ENCODE data around the gene PLXNA4.

PLXNA4 gene

DNA sequence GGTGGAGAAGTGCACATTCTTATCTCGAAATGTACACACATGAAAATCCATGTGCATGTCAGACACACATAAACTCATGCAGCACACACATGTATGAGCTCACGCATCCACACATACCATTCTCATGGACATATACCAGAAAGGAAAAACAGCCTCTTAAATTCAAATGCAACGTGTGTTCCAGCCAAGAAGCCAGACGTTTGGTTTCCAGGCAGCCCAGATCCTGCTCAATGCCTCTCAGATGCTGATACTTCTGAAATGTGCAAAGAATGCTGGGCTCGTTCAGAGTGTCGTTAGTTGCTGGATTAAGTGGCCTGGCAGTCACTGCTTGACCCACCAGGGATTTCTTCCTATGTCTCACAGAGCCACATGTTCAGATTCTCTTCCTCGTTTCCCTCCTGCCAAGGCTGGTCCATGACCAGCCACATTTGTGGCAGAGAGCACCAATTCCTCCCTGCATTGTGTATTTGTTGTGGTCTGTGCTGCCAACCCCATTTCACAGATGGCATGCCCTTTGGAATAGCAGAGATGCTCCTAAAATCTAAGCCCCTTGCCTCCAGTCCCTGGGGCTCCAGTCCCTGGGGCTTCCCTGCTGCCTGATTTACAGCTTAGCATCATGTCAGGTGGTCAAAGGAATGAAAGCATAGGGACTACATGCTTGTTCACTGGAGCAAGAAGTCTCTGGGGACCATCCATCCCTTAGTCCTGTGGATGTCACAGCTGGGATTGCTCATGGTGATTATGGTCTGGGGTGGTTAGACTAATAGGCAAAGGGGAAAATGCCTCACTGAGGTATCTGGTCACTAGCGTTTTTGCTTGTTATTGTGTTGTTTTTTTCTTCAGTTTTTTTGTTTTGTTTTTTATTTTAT is 426.6 kb downstream of the PLXNA4 start:
- no peak for DNase-seq (ENCODE audit: extremely low spot score)
- CTCF ChIA-PET: no interaction called here
- POLR2A ChIA-PET: no interaction called here
- TF ChIP-seq, protein P1, sequence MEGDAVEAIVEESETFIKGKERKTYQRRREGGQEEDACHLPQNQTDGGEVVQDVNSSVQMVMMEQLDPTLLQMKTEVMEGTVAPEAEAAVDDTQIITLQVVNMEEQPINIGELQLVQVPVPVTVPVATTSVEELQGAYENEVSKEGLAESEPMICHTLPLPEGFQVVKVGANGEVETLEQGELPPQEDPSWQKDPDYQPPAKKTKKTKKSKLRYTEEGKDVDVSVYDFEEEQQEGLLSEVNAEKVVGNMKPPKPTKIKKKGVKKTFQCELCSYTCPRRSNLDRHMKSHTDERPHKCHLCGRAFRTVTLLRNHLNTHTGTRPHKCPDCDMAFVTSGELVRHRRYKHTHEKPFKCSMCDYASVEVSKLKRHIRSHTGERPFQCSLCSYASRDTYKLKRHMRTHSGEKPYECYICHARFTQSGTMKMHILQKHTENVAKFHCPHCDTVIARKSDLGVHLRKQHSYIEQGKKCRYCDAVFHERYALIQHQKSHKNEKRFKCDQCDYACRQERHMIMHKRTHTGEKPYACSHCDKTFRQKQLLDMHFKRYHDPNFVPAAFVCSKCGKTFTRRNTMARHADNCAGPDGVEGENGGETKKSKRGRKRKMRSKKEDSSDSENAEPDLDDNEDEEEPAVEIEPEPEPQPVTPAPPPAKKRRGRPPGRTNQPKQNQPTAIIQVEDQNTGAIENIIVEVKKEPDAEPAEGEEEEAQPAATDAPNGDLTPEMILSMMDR (IDR thresholded peaks at IDR 0.05; ENCODE audit: control extremely low read depth, extremely low read depth, low read depth, missing control alignments): no peak

DNA sequence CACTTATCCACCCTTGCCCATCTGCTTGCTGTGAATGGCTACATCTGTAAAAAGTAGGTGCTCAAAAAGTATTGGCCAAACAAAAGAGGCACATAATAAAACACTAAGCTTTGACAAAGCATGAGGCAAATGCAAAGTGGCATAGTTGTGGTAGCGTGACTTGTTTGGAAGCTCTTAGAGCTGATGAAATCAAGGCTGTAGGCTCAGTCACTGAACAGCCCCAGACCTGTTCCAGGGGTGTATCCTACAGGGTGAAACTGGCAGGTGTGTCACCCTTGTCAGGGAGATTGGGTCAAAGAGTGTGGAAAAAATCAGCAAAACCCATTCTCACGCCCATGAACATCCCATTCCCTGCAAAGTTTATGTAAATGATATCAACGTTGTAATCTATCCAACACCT is 427.4 kb downstream of the PLXNA4 start:
- ChIA-PET POLR2A (no interaction called here), CTCF (no interaction called here)
- TF ChIP-seq, protein P1 (IDR thresholded peaks at IDR 0.05; ENCODE audit: control extremely low read depth, extremely low read depth, low read depth, missing control alignments): no peak
- DNase-seq (ENCODE audit: extremely low spot score): no peak

DNA sequence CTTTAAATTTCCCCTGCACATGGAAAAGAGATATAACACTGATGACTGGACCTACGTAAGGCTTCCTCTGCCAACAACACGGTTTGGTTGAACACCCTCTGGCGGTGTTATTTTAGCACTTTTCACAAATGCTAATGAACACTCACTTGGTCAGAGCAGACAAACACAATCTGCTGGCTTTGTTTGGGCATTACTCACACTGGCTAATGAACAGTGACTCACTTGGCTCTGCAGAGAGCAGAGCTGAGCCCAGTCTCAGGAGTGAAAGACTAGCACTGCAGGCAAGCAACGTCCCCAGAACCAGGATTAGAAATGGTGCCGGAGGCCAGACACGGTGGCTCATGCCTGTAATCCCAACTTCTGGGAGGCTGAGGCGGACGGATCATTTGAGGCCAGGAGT is 430.8 kb downstream of the PLXNA4 start:
- ChIA-PET POLR2A (no interaction called here), CTCF (no interaction called here)
- TF ChIP-seq, protein P1 (IDR thresholded peaks at IDR 0.05; ENCODE audit: control extremely low read depth, extremely low read depth, low read depth, missing control alignments): no peak
- DNase-seq (ENCODE audit: extremely low spot score): no peak

DNA sequence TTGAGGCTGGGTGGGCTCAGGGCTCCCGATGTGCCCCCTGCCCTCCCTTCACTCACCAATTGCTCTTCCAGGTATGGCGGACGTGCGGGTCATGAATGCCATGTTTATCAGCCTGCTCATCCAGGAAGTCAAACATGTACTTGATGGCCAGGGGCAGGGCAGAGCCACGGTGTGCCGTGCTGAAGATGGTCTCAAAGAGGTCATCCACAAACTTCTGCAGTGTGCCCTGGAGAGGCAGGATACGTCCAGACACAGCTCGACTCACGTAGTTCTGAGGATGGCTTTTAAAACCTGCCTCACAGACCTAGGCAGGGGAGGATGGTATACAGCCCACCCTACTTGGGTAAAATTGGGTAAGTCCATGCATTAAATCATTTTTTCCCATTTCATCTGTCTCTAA is 431.2 kb downstream of the PLXNA4 start:
- TF ChIP-seq, protein P1 (IDR thresholded peaks at IDR 0.05; ENCODE audit: control extremely low read depth, extremely low read depth, low read depth, missing control alignments): no peak
- POLR2A ChIA-PET: no interaction called here
- no peak for DNase-seq (ENCODE audit: extremely low spot score)
- CTCF ChIA-PET: no interaction called here

DNA sequence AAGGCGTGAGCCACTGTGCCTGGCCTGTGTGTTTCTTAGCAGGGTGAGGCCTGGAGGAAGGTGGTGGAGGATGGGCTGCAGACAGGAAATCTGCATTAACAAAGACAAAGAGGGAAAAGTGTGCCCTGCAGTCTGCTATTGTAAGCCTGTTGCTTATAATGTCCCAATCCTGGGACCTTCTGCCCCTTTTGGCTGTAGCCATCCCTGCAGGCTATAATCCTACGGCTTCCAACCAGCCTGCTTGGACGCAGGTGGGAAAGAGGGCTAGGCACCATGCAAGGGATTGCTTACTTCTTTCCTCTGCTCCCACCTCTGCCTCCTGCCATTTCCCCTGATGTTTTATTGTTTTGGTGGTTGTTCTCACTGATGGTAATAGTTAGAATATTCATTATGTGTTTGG is 434.3 kb downstream of the PLXNA4 start:
- no peak for DNase-seq (ENCODE audit: extremely low spot score)
- TF ChIP-seq, protein P1 (IDR thresholded peaks at IDR 0.05; ENCODE audit: control extremely low read depth, extremely low read depth, low read depth, missing control alignments): no peak
- ChIA-PET CTCF (no interaction called here), POLR2A (no interaction called here)

DNA sequence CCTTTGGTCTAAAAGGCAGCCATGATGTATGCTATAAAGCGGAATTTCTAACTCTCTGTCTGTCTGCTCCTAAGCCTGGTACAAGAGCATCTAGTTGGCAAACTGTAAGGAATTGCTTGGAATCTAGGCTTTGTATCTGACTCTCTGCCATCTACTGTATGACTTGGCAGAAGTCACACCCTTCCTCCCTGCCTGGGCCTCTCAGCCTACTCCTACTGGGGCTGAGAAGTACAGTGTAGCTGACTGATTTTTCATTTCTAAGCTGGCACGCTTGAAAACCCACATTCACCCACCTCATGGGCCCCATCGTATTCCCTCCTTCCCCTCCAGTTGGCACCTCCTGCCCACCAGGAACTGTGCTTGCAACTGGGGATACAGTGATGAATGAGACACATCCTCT is 435.2 kb downstream of the PLXNA4 start:
- POLR2A ChIA-PET: no interaction called here
- TF ChIP-seq, protein P1 (IDR thresholded peaks at IDR 0.05; ENCODE audit: control extremely low read depth, extremely low read depth, low read depth, missing control alignments): no peak
- CTCF ChIA-PET: no interaction called here
- no peak for DNase-seq (ENCODE audit: extremely low spot score)
